HG02938 (cell line): ENCODE data around the gene KIF21B.

ENCODE experiments used
- ATAC-seq: cut with Tn5 transposase; IDR thresholded peaks from one replicate; pipeline ENCODE4 v1.9.1; 2021; ENCODE audit warnings: mild to moderate bottlenecking, moderate library complexity; ENCODE audit not compliant: unreplicated experiment

Gene KIF21B

GRCh38 chr1:201000391-201000790 is 23.1 kb downstream of the KIF21B start:
- no peak for ATAC-seq

- ATAC-seq: no peak
Measured at GRCh38 chr1:200999667-201000066, 23.8 kb downstream of the KIF21B start.

- ATAC-seq: no peak
Measured at GRCh38 chr1:200998323-200998722, 25.2 kb downstream of the KIF21B start.

- ATAC-seq: no peak
Measured at GRCh38 chr1:200992382-200993048, 31.0 kb downstream of the KIF21B start.

GRCh38 chr1:200991097-200991614 is 32.4 kb downstream of the KIF21B start:
- ATAC-seq: no peak

GRCh38 chr1:200990114-200990513 is 33.4 kb downstream of the KIF21B start:
- ATAC-seq: no peak

- ATAC-seq: no peak
Measured at GRCh38 chr1:200989337-200989736, 34.2 kb downstream of the KIF21B start.

- no peak for ATAC-seq
Measured at GRCh38 chr1:200988693-200989092, 34.8 kb downstream of the KIF21B start.

- ATAC-seq: no peak
Measured at GRCh38 chr1:200985481-200985880, 38.0 kb downstream of the KIF21B start.

- no peak for ATAC-seq
Measured at GRCh38 chr1:200983035-200983561, 40.4 kb downstream of the KIF21B start.

GRCh38 chr1:200982071-200982945 is 41.2 kb downstream of the KIF21B start:
- ATAC-seq: no peak

GRCh38 chr1:200981278-200981677 is 42.2 kb downstream of the KIF21B start:
- no peak for ATAC-seq

GRCh38 chr1:200980873-200981272 is 42.6 kb downstream of the KIF21B start:
- ATAC-seq: no peak

- no peak for ATAC-seq
Measured at GRCh38 chr1:200980452-200980772, 43.1 kb downstream of the KIF21B start.

GRCh38 chr1:200979574-200980451 is 43.7 kb downstream of the KIF21B start:
- ATAC-seq: no peak

- no peak for ATAC-seq
Measured at GRCh38 chr1:200977071-200977754, 46.3 kb downstream of the KIF21B start.

GRCh38 chr1:200976634-200977033 is 46.9 kb downstream of the KIF21B start:
- ATAC-seq: no peak

- ATAC-seq: no peak
Measured at GRCh38 chr1:200975458-200975857, 48.1 kb downstream of the KIF21B start.

GRCh38 chr1:200974711-200975110 is 48.8 kb downstream of the KIF21B start:
- ATAC-seq: no peak

- ATAC-seq: no peak
Measured at GRCh38 chr1:200973937-200974657, 49.4 kb downstream of the KIF21B start.
